Measurements from ENCODE around the gene SF3B5.
"Not testable (repeated sequence)": the region's sequence is repeated elsewhere in the genome, so short reads cannot be mapped to it uniquely, and the experiment has no call there.

Gene SF3B5

GRCh38 chr6:144095134-144096002 is at the start of gene SF3B5:
Gene SF3B5 (minus strand): TSS chr6:144095573. CDS start chr6:144095497, 76 bp downstream.
- peak; percentile 54 for DNase-seq

GRCh38 chr6:144144996-144145395 is 49.6 kb upstream of the SF3B5 start:
- no peak for DNase-seq

- no peak for DNase-seq
These were observed 48.5 kb upstream of the SF3B5 start for GRCh38 chr6:144143878-144144277.

- no peak for DNase-seq
These were observed 47.7 kb upstream of the SF3B5 start for GRCh38 chr6:144143106-144143505.

GRCh38 chr6:144141470-144141869 is 46.1 kb upstream of the SF3B5 start:
- DNase-seq: no peak

GRCh38 chr6:144140867-144141266 is 45.5 kb upstream of the SF3B5 start:
- DNase-seq: no peak

DNA sequence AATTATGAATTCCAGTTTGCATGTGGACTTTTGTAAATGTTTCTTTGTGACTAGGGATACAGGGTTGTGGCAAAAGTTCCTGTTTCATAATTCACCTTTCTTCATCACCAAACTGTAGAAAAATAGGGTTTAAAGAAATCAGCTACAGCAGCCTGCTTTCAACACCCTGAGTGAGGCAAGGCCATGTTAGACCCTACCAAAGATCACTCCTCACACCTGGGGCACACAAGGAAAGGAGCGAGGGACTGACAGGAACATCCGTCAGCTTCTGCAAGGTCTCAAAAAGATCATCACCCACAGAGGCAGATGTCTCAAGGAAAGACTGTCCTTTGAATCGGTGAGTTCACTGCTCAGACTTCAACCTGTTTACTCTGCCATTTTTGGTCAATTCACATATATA is 44.4 kb upstream of the SF3B5 start:
- no peak for DNase-seq

- no peak for DNase-seq
These were observed 43.2 kb upstream of the SF3B5 start for GRCh38 chr6:144138542-144138941.

- DNase-seq: no peak
These were observed 39.4 kb upstream of the SF3B5 start for GRCh38 chr6:144134737-144135136.

GRCh38 chr6:144134176-144134575 is 38.8 kb upstream of the SF3B5 start:
- no peak for DNase-seq

DNA sequence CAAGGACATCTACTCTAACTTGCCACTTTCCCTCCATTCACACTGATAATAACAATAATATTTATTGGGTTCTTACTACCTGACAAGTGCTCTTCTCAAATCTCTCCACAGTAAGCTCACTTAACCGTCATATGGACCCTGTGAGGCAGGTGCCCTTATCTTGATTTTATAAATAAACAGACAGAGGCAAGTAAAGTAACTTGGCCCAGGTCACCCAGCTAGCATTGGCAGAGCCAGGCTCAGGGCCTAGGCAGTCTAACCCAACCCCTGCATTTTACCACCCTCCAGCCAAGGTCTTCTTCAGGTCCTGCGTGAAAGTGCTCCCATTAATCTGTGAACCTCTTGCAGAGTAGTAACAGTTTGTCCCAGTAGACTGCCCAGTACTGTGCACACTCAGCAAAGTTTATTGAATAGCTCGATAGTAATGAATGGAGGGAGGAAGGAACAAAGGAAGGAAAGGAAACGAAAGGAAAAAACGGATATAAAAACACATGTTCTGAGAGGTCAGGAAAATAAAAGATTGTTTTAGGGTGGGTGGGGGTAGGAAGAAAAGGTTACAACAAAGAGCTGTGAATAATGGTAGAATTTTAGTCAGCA is 38.0 kb upstream of the SF3B5 start:
- no peak for DNase-seq

- DNase-seq: not testable (repeated sequence)
These were observed 36.9 kb upstream of the SF3B5 start for GRCh38 chr6:144132167-144132690.

DNA sequence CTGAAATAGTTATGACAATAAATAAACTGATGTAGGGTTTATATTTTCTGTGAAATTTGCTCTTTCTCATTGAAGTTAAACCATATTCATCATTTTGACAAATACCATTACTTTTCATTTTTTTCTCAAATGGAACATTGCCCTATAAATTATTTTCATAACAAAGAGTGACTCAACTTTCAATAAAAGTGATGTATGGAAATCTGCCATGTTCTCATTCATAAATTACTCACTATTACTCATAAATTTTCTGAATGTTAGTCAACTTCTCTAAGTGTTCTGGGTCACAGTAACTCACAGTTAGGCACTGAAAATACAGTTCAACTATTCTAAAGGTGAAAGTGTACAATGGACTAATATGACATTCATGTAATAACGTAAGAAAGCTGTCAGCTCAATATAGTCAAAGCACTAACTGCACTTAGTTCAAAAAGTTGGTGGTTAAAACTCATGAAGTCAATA is 35.9 kb upstream of the SF3B5 start:
- DNase-seq: no peak

GRCh38 chr6:144129469-144129868 is 34.1 kb upstream of the SF3B5 start:
- no peak for DNase-seq

GRCh38 chr6:144127097-144127496 is 31.7 kb upstream of the SF3B5 start:
- no peak for DNase-seq

DNA sequence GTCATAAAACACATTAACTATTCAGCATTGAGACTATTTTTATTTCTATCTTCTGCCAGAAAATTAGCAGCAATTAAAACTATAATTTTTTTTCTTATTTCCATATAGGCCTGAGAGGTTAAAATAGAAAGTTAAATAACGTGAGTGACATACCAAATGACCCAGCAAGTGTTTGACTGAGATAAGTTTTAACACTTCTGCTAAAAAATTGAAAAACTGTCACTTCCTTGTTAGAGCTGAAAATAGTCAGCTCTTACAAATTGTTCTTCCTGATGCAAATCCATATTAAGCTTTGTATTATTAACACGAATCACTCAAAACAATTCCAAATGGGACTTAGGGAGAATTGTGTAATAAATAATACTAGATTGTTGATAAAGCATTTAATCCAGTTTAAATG is 28.5 kb upstream of the SF3B5 start:
- no peak for DNase-seq

DNA sequence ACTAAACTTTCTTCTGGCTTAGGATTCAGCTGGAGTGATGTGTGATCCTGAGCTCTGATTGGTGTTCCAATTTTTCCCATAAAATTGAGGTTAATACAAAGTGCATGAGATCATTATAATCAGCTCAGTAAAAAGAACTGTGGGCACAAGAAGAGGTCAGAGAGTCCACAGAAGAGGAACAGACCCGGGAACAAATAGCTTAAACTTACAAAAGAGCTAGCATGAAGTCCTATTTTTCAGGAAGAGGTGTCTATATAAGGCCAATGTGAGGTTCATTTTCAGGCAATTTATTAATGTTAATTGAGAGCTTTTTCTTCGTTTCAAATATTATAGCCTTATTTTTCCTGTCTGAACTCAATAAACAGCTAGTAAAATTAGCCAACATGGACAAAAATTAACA is 28.0 kb upstream of the SF3B5 start:
- no peak for DNase-seq

GRCh38 chr6:144122861-144123260 is 27.5 kb upstream of the SF3B5 start:
- DNase-seq: no peak

- DNase-seq: no peak
These were observed 24.0 kb upstream of the SF3B5 start for GRCh38 chr6:144119376-144119775.

DNA sequence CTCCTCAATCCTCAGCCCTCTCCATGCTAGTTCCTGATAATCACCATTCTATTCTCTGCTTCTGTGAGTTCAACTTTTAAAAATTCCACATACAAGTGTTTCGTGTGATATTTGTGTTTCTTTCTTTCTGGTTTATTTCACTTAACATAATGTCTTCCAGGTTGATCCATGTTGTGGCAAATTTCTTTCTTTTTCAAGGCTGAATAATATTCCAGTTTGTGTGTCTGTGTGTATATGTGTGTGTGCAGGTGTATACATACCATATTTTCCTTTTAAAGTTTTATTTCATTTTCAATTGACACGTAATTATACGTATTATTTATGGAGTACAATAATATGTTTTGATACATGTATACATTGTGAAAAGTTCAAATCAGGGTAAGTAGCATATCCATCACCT is 19.8 kb upstream of the SF3B5 start:
- no peak for DNase-seq

DNA sequence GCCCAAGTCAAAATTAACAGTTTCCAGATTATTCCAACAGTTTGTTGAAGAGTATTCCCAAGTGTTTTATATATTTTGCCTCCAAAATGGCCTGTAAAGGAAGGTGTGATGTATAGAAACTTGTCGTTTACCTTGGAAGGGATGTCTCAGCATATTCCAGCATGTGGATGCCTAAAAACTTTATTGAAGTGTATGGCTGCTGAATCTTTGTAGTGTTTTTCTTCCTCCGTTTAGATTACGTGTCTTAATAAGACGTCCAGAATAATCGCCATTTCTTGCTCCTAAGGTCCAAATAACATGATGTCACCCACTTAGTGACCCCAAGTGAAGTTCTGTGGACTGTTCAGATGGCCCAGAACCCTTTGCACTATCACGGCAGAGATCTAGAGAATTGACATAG is 18.0 kb upstream of the SF3B5 start:
- DNase-seq: no peak

DNA sequence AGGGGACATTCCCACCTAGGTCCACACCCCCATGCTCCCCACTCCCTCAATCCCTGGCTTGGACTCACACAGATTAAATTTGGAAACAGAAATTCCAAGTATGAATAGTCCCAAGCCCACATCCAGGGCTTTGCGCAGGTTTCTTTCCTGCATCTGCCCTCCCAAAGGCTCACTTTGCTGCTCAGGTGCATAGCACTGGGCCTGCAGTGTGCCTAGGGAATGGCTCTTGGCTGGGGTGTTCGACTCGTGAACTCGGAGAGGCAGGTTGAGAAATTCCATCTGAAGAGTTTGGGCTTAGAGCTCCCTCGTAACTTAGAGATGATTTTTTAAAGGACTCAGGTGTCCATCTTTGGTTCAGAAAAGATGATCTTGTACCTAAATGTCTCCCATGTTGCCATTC is 14.8 kb upstream of the SF3B5 start:
- DNase-seq: no peak

DNA sequence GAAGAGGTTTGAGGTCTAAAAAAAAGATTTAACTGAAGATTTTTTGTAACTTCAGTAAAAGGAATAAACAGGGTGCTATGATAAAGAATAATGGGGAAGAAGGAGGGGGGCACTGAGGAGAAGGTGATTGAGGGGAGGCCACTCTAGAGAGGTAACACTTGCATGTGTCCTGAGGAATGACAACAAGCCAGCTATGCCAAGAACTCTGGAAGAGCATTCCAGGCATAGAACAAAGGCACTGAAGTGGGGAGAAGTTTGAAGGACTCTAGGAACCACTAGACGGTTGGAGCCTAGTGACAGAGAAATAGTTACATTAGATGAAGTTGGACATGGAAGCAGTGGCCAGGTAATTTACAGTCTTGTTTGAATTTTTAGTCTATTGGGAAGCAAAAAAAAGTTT is 10.8 kb upstream of the SF3B5 start:
- no peak for DNase-seq

DNA sequence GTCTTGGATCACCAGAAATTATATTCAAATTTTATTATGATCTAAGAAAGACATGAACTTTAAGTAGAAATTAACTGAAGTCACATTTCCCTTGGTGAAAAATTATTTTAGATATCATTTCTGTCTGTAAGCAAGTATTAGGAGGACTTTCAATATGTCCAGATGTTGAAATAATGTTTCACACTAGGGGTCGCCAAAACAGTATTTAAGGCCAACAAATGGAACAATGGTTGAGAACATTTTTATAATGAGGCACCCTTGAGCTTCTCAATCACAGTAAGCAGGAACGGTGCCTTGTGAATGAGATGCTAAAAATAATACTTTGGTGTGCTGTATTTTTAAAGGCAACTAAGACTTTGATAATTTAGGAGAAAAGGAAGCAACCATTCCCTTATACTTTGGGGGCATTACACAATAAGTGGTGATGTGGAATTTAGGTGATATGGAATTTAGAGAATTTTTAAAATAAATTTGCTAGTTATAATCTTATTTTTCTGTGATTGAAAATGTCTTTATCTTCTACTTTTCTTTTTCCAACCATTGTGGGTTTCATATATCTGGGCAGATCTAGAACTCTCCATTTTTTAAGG is 9.6 kb upstream of the SF3B5 start:
- no peak for DNase-seq

All from 8988T (cell line).